Measurements from ENCODE around the gene FAM117A. TPM values are rescaled to one million over a fixed set of nuclear protein-coding genes. Genes with fewer than 3 reads are reported as not detected.

The FAM117A gene
- total and polyA plus RNA-seq, 2 of the 8 experiments (the other 6 are each of a cell fraction or from before 2014, with no cell fraction given) = 28.4 to 45.7 TPM

DNA sequence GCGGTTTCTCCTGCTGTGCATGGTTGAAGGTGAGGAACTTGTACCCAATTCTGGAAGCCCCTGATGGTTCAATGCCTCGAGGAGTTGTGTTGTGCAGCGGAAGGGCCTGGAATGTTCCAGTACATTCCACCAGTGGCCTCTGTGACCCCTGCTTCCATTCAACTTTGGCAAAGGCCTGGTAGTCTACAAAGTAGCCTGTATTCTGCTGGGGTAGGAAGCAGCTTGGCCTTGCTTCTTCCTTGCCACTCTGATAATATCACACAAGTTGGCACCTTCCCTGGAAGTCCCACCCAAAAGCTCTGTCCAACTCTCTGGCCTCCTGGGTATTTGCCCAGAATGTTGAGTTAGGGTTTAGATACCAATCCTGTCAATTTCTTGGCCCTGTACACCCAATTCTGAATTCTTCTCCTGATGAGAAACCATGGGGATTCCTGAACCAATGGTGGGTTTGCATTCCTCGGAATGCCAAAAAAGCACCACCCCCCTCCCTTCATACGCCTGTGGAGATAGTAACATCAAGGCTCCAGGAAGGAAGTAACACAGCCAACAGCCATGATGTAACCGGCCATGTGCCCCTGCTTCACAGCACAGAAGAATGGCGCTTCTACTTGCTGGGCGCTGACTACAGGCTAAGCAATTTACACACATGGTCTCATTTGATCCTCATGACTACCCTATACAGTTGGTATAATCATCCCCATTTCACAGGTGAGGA is 11.8 kb upstream of the FAM117A start:
- Histone ChIP-seq H4K8ac (ENCODE audit: extremely low read depth, insufficient read depth, low read length) (no peak overlapping the region), H3K9ac (replicated peaks in 1 of 4; ENCODE audit: extremely low read depth in 1 of 4, low read depth in 3 of 4, low read length in 3 of 4) (no peak overlapping the region), H2BK20ac (ENCODE audit: low read length) (no peak overlapping the region), H4K91ac (replicated peaks; ENCODE audit: insufficient read length, low read length) (no peak overlapping the region), H2AK5ac (ENCODE audit: low read depth, low read length) (no peak overlapping the region), H3K79me2 (ENCODE audit: control insufficient read depth in 1 of 2, insufficient read depth in 2 of 2, low read length in 2 of 2) (no peaks in the 10 kb centered on the region), H3K14ac (ENCODE audit: insufficient read length) (no peak overlapping the region), H2BK5ac (ENCODE audit: low read depth, low read length) (no peak overlapping the region), H3K9me3 (ENCODE audit: insufficient read depth in 2 of 2, low read depth in 1 of 2, low read length in 1 of 2) (no peaks in the 10 kb centered on the region), H3K27ac (ENCODE audit: low read depth, low read length) (no peak overlapping the region), H4K20me1 (replicated peaks in 1 of 2; ENCODE audit: control insufficient read depth in 1 of 2, insufficient read depth in 2 of 2, low read length in 2 of 2) (no peaks in the 10 kb centered on the region), H3K4ac (replicated peaks; ENCODE audit: insufficient read length, low read depth, low read length) (no peak overlapping the region), H4K5ac (ENCODE audit: insufficient read length, low read depth, low read length) (no peak overlapping the region), H2BK120ac (replicated peaks; ENCODE audit: low read depth, low read length) (no peak overlapping the region), H2AFZ (ENCODE audit: low read length) (no peak overlapping the region), H3K27me3 (replicated peaks in 1 of 4; ENCODE audit: control insufficient read depth in 3 of 4, extremely low read depth in 1 of 4, insufficient read depth in 3 of 4, low read length in 3 of 4) (no peaks in the 10 kb centered on the region), H3K79me1 (ENCODE audit: low read depth, low read length) (no peaks in the 10 kb centered on the region), H3K4me2 (ENCODE audit: insufficient read depth in 1 of 2, low read depth in 2 of 2, low read length in 2 of 2) (no peak overlapping the region), H3K4me3 (ENCODE audit: extremely low read depth in 1 of 4, insufficient read depth in 2 of 4, low read depth in 3 of 4, low read length in 4 of 4) (no peak overlapping the region), H2BK15ac (ENCODE audit: low read length) (no peak overlapping the region), H3K56ac (replicated peaks; ENCODE audit: insufficient read length, low read depth, low read length) (no peak overlapping the region), H2BK12ac (ENCODE audit: low read depth, low read length) (no peak overlapping the region), H3K23me2 (ENCODE audit: low read depth, low read length) (no peaks in the 10 kb centered on the region), H3K36me3 (ENCODE audit: control insufficient read depth in 2 of 4, insufficient read depth in 4 of 4, low read length in 3 of 4) (no peaks in the 10 kb centered on the region), H3K4me1 (replicated peaks in 1 of 4; ENCODE audit: control insufficient read depth in 3 of 4, insufficient read depth in 4 of 4, low read length in 3 of 4) (peaks cover 0 to 3% (median 0%) of the 10 kb centered on the region in 4 experiments; a peak in 2 of 7 replicates), H3K23ac (ENCODE audit: insufficient read length) (no peak overlapping the region), H3K18ac (ENCODE audit: extremely low read depth, low read length) (no peak overlapping the region)
- DNase-seq (ENCODE audit: low read depth in 1 of 2, low spot score in 2 of 2) (no peak), FAIRE-seq (no peak)
- TF ChIP-seq TEAD4 (IDR thresholded peaks at IDR 0.05; ENCODE audit: low read depth, low read length) (peak; percentile 87), RNF2 (IDR thresholded peaks at IDR 0.05; ENCODE audit: borderline replicate concordance, low read depth, low read length, missing control alignments, poor library complexity, severe bottlenecking) (no peak)
- TF ChIP-seq, protein P1, sequence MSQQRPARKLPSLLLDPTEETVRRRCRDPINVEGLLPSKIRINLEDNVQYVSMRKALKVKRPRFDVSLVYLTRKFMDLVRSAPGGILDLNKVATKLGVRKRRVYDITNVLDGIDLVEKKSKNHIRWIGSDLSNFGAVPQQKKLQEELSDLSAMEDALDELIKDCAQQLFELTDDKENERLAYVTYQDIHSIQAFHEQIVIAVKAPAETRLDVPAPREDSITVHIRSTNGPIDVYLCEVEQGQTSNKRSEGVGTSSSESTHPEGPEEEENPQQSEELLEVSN (IDR thresholded peaks at IDR 0.05) = no peak
- 91% methylated on average over 8 of the region's 8 CpGs; no CpG with 5 or more reads in 1 of the 2 experiments for WGBS, 2 experiments (ENCODE audit: extremely low coverage in 1 of 2, insufficient coverage in 1 of 2, insufficient read length in 1 of 2, insufficient replicate concordance in 2 of 2, low coverage in 1 of 2, low lambda C conversion rate in 2 of 2, missing lambda C conversion rate in 1 of 2)
- CTCF ChIA-PET (ENCODE audit: partially characterized antibody) = interaction anchor here (0.7 to 2.5 kb wide), 2 partner anchors 63 to 67 kb away, joined by 3 to 12 read pairs; partner anchors contain the start of gene SLC35B1
- POLR2A ChIA-PET (ENCODE audit: partially characterized antibody) = interaction anchor here (0.5 to 6.6 kb wide), 4 partner anchors 8 to 17 kb away, joined by 3 to 59 read pairs (median 13); partner anchors contain the start of genes FAM117A and KAT7

Data from H1 (cell line).